Measurements from ENCODE around the gene CEBPZ. TPM values are rescaled to one million over a fixed set of nuclear protein-coding genes. Genes with fewer than 3 reads are reported as not detected.
"Not testable (repeated sequence)": the region's sequence is repeated elsewhere in the genome, so short reads cannot be mapped to it uniquely, and the experiment has no call there.

Gene CEBPZ
- total RNA-seq, 2 donors from 2014 or later: 35.3 to 74.0 TPM

DNA sequence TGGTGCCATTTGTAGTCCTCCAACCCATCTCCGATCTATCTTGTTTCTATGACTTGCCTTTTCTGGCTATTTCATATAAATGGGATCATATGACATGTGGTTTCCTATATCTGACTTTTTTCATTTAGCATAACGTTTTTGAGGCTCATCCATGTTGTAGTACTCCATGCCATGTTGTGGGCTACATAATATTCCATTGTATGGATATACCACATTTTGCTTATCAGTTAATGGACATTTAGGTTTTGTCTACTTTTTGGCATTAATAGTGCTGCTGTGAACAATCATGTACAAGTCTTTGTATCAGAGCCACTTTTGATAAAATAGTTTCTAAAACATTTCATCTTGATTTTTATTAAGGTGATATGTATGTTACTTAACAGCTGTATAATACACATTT, 27.7 kb downstream of the CEBPZ start:
- peak overlapping the region in 1 of 2 donors; percentile 70 for H3K27ac Mint-ChIP-seq
- peaks cover 32 to 38% of the 10 kb centered on the region in 2 donors for H3K4me1 Mint-ChIP-seq (ENCODE audit: low read depth in 2 of 2)
- H3K27me3 Mint-ChIP-seq: no peaks in the 10 kb centered on the region
- peaks cover 6% of the 10 kb centered on the region for H3K9me3 Mint-ChIP-seq
- no peak for DNase-seq (ENCODE audit: low spot score)
- peaks cover 56% of the 10 kb centered on the region for H3K36me3 Mint-ChIP-seq
- H3K4me3 Mint-ChIP-seq: peak overlapping the region; percentile 15
- no peak for ATAC-seq

DNA sequence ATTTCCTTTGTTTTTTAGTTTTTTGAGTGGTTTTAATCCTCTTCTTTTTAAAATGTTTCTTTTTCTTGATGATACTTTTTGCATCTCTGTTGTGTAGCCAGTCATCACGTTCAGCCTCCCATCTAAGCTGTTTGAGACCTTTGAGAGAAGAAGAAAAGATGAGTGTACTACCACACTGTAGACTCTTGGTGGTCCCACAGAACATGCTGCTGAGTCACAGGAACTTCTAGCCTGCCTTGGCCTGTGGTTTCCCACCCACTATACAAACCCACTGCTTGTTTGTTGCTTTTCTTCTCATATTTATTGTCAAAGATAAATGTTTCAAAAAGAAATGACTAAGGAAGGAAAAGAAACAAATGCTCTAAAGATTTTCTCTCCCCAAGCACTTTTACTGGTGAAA, 29.6 kb downstream of the CEBPZ start:
- Mint-ChIP-seq H3K27ac (peak overlapping the region; percentile 76 to 89), H3K4me1 (ENCODE audit: low read depth in 2 of 2) (peaks cover 28 to 34% of the 10 kb centered on the region in 2 donors), H3K36me3 (peaks cover 37% of the 10 kb centered on the region), H3K9me3 (no peaks in the 10 kb centered on the region), H3K27me3 (no peaks in the 10 kb centered on the region), H3K4me3 (peak overlapping the region; percentile 49)
- ATAC-seq (peak; percentile 83 to 99), DNase-seq (ENCODE audit: low spot score) (peak; percentile 69)

DNA sequence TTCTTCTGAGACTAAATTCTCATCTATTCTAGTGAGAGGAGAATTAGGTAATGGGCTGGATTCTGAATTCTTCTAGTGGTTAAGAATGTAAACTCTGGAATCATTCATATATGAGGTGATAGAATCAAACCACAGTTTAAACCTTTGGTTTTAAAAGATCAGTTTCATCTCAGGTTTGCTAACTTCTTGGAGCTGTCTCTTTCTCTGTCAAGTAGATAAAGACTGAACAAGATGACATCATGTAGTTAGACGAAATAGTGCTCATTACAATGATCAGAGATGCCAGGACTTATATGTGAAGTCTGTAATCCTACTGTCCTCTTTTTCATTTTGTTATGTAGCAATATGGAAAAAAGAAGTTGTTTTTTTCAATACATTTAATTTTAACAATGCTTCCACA, 30.2 kb downstream of the CEBPZ start:
- no peak for ATAC-seq
- Mint-ChIP-seq H3K9me3 (no peaks in the 10 kb centered on the region), H3K27ac (peak overlapping the region; percentile 76 to 89), H3K27me3 (no peaks in the 10 kb centered on the region), H3K4me1 (ENCODE audit: low read depth in 2 of 2) (peaks cover 30 to 35% of the 10 kb centered on the region in 2 donors), H3K4me3 (peak overlapping the region; percentile 49), H3K36me3 (peaks cover 32% of the 10 kb centered on the region)
- DNase-seq (ENCODE audit: low spot score): no peak

DNA sequence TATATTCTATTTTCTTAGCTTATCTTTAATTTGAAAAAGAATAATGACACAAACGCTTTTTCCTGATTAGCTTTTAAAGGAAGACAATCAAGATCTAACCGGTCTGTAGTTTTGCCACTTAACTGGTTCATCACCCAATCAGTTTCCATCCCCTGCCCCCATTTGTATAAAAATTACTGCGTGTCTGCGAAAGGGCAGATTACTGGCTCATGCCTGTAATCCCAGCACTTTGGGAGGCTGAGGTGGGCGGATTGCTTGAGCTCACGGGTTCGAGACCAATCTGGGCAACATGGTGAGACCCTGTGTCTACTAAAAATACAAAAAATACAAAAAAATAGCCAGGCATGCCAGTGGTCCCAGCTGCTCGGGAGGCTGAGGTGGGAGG, 32.7 kb downstream of the CEBPZ start:
- Mint-ChIP-seq H3K27me3 (no peaks in the 10 kb centered on the region), H3K4me3 (no peak overlapping the region), H3K4me1 (ENCODE audit: low read depth in 2 of 2) (peaks cover 25 to 33% of the 10 kb centered on the region in 2 donors), H3K36me3 (peaks cover 10% of the 10 kb centered on the region), H3K9me3 (no peaks in the 10 kb centered on the region), H3K27ac (no peak overlapping the region)
- DNase-seq (ENCODE audit: low spot score) (no peak), ATAC-seq (no peak)

DNA sequence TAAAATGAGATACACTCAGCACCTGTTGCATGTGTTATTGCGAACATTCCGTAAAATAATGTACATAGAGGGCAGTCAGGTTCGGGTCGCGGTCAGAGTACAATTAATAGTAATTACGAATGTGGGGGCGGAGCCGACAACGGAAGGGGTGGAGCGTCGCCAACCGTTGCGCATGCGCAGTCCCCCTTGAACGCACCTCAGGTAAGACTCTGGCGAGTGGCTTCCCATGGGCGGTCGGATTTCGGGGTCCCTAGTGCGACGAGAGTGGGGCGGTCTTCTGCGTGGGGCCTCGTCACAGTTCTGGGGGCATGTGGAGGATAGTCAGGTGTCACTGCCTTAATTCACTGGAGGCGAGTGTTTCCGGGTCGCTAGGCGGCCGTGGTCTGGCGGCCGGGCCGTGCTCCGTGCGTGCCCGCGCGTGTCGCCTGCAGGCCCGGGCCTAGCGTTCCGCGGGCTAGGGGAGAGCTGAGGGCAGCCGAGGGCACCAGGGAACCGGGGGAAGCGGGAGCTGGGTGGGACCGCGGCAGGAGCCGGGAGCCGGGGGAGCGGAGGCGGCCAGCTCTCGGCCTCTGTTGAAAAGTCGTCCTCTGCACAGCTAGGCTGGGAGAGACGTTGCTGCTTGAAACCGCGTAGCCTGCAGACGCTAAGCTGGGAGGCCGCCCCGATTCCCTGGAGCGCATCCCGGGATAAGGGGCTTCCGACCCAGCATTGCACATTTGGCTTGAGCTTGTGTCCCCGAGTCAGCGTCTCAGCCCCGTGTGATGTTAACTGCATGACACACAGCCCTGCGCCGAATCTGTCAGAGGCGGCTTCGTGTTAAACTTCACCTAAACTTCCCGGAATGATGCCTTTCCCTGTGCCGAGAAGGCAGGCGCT, 34.8 kb downstream of the CEBPZ start, which contains the start of gene CEBPZOS:
CEBPZOS (plus strand) TSS at position 177 of the 876 bp plus-strand sequence. CDS start 3,209 bp downstream, outside the sequence.
- peak; percentile 89 for DNase-seq (ENCODE audit: low spot score)
- Mint-ChIP-seq H3K27ac (peak within 1 kb of the TSS; percentile 97 to 99), H3K4me1 (ENCODE audit: low read depth in 2 of 2) (peaks cover 15 to 22% of the 10 kb centered on the region in 2 donors), H3K36me3 (peaks cover 2% of the 10 kb centered on the region), H3K4me3 (peak within 1 kb of the TSS; percentile 94), H3K9me3 (no peaks in the 10 kb centered on the region), H3K27me3 (no peaks in the 10 kb centered on the region)
- peak; percentile 90 to 93 for ATAC-seq

DNA sequence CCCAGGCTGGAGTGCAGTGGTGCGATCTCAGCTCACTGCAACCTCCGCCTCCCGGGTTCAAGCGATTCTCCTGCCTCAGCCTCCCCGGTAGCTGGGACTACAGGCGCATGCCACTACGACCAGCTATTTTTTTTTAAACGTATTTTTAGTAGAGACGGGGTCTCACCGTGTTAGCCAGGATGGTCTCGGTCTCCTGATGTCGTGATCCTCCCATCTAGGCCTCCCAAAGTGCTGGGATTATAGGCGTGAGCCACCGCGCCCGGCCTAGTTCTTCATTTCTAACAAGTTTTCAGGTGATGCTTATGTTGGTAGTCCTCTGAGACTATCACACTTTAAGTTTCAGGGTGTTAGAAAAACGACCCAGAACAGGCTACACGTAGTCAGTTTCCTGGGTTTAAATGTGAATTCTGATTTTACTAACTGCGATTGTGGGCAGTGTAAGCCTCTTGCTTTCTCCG, 35.5 kb downstream of the CEBPZ start:
- ATAC-seq; H3K9me3 Mint-ChIP-seq; DNase-seq (ENCODE audit: low spot score); H3K27me3 Mint-ChIP-seq; H3K36me3 Mint-ChIP-seq: not testable (repeated sequence)
- peak overlapping the region; percentile 94 for H3K4me3 Mint-ChIP-seq
- H3K27ac Mint-ChIP-seq: peak overlapping the region; percentile 97 to 99
- peaks cover 15 to 16% of the 10 kb centered on the region in 2 donors for H3K4me1 Mint-ChIP-seq (ENCODE audit: low read depth in 2 of 2)

DNA sequence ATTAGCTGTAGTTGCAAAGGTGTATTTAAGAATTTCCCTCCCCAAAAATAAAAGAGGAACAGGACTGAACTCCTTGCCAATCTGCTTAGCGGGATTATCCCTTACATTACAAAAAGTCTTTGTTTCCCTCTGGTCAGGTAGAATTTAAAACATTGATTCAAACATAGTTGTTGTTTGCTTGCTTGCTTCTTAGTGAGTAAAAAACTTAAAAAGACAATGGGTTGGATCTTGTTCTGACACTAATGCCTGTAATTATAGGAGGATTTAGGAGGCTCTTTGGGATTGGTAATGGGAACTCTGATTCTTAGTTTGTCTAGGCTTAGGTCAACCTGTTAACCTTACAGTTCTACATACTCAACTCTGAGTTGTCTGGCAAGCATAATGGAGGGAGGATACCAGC, 38.8 kb downstream of the CEBPZ start:
- H3K27me3 Mint-ChIP-seq: peaks cover 5 to 7% of the 10 kb centered on the region in 2 donors
- ATAC-seq: no peak
- H3K9me3 Mint-ChIP-seq: no peaks in the 10 kb centered on the region

DNA sequence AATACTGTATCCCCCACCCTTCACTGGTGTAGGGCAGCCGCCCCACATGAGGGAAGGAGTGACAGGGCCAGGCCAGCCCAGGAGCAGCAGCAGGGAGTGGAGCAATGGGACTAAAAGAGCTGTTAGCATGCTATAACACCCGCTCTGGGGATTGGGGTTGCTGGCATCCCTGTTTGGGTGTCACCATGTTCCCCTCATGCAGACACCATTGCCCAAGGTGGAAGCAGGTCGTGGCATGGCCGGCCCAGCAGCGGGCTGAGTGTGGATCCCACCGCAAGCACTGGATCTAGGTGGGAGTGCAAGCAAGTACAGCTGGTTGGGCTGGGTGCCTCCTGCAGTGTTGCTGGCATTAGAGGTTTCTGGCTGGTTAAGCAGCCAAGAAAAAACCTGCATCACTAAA, 39.6 kb downstream of the CEBPZ start:
- ATAC-seq: no peak
- Mint-ChIP-seq H3K4me3 (no peak overlapping the region), H3K36me3 (no peaks in the 10 kb centered on the region), H3K9me3 (no peaks in the 10 kb centered on the region), H3K27ac (no peak overlapping the region), H3K4me1 (ENCODE audit: low read depth in 2 of 2) (peaks cover 12% of the 10 kb centered on the region in 2 donors), H3K27me3 (peaks cover 5 to 7% of the 10 kb centered on the region in 2 donors)
- no peak for DNase-seq (ENCODE audit: low spot score)

More for the DNA sequence above, 38.8 kb downstream of the CEBPZ start:
- H3K27ac Mint-ChIP-seq: no peak overlapping the region
- peaks cover 18 to 19% of the 10 kb centered on the region in 2 donors for H3K4me1 Mint-ChIP-seq (ENCODE audit: low read depth in 2 of 2)
- no peaks in the 10 kb centered on the region for H3K36me3 Mint-ChIP-seq
- H3K4me3 Mint-ChIP-seq: no peak overlapping the region
- no peak for DNase-seq (ENCODE audit: low spot score)

DNA sequence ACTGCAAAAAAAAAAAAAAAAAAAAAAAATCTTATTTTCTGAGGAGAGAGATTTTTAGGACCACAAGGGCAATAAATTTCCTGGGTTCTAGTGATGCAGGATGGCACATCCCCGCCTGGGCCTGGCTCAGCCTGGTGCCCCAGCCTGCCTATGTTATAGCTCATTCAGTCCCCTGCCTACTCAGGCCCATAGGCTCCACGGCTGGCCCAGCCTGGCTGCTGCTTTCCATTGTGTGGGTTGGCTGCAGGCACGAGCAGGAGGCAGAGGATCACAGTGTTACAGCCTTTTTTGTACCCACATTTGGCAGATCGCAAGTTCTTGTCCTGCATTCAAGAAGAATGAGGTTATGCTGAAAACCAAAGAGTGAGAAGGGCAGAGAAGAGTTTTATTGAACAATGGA, 40.1 kb downstream of the CEBPZ start:
- ATAC-seq (no peak), DNase-seq (ENCODE audit: low spot score) (no peak)
- peaks cover 5 to 7% of the 10 kb centered on the region in 2 donors for H3K27me3 Mint-ChIP-seq
- no peak overlapping the region for H3K27ac Mint-ChIP-seq
- peaks cover 9% of the 10 kb centered on the region in 2 donors for H3K4me1 Mint-ChIP-seq (ENCODE audit: low read depth in 2 of 2)
- no peaks in the 10 kb centered on the region for H3K36me3 Mint-ChIP-seq
- no peak overlapping the region for H3K4me3 Mint-ChIP-seq
- H3K9me3 Mint-ChIP-seq: no peaks in the 10 kb centered on the region

DNA sequence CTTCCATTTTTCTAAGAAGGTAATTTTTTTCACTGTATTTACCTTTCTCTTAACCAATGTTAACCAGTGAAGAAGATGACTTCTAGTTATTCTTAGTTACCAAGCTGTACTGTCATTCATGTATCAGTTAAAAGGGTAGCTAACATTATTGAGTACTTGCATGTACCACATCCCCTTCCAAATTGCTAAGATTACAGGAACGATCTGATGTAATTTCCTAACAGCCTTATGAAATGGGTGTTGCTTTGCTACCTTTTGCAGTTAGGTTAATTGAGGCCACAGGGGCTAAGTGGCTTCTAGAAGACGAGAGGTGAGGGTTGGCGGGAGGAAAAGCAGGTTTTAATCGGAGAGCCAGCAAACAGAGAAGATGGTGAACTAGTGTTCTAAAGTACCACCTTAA, 41.1 kb downstream of the CEBPZ start:
- H3K9me3 Mint-ChIP-seq: no peaks in the 10 kb centered on the region

DNA sequence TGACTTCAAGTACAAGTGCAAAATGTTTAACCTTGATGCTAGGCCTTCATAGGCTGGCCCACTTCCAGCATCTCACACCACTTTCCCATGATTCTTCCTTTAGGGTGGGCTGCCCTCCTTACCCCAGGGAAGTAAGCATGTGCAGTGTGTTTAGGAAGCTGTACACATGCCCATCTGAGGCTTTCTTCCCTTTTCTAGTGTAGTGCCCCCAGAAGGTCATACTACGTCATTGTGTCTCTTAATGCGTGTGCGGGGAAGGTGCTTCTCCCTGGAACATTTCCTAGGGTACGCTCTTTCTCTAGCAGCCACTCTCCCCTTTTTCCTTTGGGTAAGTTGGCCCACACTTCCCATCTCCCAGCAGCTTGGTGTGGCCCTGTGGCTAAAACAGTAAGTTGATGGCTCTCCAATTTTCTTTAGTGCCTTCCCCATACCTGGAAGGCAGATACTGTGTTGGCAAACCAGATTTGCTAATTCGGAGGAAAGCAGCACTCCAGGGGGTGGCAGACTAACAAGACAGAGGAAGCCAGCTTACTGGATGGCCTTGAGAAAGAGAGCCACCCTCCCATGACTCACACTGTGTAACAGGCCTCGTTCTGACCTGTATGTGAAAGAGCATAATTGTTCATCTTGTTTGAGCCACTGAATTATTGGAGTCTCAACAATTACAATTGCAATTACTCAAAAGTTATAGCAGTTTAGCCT, 41.8 kb downstream of the CEBPZ start:
- DNase-seq (ENCODE audit: low spot score) (no peak), ATAC-seq (peak; percentile 61 to 82)
- Mint-ChIP-seq H3K4me3 (peak overlapping the region; percentile 48), H3K4me1 (ENCODE audit: low read depth in 2 of 2) (peaks cover 6 to 7% of the 10 kb centered on the region in 2 donors), H3K9me3 (no peaks in the 10 kb centered on the region), H3K36me3 (no peaks in the 10 kb centered on the region), H3K27ac (peak overlapping the region; percentile 42 to 52), H3K27me3 (peaks cover 5 to 7% of the 10 kb centered on the region in 2 donors)

More for the DNA sequence above, 41.1 kb downstream of the CEBPZ start:
- ATAC-seq (peak in 1 of 2 donors; percentile 41), DNase-seq (ENCODE audit: low spot score) (no peak)
- H3K27ac Mint-ChIP-seq: peak overlapping the region; percentile 42 to 52
- peak overlapping the region; percentile 48 for H3K4me3 Mint-ChIP-seq
- H3K36me3 Mint-ChIP-seq: no peaks in the 10 kb centered on the region
- H3K27me3 Mint-ChIP-seq: peaks cover 5 to 7% of the 10 kb centered on the region in 2 donors
- H3K4me1 Mint-ChIP-seq (ENCODE audit: low read depth in 2 of 2): peaks cover 6 to 7% of the 10 kb centered on the region in 2 donors

DNA sequence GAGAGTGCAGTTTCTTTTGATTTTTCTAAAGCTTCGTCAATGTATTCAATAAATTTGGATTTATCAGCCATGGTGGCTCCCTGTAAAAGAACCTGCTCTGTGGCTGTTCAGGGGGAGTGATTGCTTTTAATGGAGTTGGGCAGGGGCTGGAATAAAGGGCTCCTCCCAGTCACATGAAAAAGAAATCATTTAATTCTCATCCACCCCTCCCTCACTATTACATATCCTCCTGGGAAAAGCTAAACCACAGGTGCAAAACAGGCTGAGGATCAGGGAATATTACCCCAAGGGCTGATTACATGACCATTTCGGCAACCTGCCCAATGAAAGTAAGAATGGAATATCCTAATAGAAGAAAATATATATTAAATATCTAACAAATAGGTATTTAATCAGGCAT, 42.8 kb downstream of the CEBPZ start, which contains the start of gene SULT6B1:
SULT6B1 (minus strand) TSS at position 101 of the 400 bp plus-strand sequence; CDS start at position 71, 30 bp downstream.
- H3K27ac Mint-ChIP-seq: no peak within 1 kb of the TSS
- H3K4me1 Mint-ChIP-seq (ENCODE audit: low read depth in 2 of 2): peaks cover 6 to 7% of the 10 kb centered on the region in 2 donors
- H3K9me3 Mint-ChIP-seq: no peaks in the 10 kb centered on the region
- H3K27me3 Mint-ChIP-seq: peaks cover 5 to 7% of the 10 kb centered on the region in 2 donors
- no peaks in the 10 kb centered on the region for H3K36me3 Mint-ChIP-seq
- no peak for ATAC-seq
- H3K4me3 Mint-ChIP-seq: no peak within 1 kb of the TSS
- no peak for DNase-seq (ENCODE audit: low spot score)

DNA sequence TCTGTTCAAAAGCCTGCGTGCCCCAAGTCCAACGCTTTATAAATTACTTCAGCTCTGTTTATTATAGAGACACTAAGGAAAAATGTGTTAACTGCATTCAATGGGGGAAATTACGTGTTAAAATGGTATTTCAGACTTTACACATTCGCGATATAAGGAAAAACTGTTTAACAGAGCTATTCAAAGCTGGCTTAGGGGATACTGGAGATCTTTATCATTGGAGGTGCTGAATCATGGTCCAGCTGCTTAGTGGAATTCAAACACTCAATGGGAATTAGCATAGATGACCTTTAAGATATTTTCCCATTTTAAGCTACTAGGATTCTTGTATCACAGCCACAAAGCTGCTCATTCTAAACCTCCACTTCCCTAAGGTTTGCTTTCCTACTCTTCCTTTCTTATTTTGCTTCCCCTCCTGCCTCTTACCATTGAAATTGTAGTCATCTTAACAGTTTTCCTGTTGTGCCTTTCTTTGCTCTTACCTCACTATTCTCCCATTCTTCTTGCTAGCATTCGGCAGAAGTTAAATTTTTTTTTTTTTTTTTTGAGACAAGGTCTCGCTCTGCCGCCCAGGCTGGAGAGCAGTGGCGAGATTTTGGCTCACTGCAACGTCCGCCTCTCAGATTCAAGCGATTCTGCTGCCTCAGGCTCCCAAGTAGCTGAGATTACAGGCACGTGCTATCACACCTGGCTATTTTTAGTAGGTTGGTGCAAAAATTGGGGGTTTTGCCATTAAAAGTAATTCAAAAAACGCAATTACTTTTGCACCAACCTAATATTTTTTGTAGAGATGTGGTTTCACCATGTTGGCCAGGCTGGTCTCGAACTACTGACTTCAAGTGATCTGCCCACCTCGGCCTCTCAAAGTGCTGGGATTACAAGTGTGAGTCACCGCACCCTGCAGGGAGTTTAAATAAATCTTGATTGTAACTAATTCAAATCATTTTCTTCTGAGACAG, 49.4 kb downstream of the CEBPZ start:
- DNase-seq (ENCODE audit: low spot score) (no peak), ATAC-seq (no peak)
- no peaks in the 10 kb centered on the region for H3K9me3 Mint-ChIP-seq
- H3K36me3 Mint-ChIP-seq: no peaks in the 10 kb centered on the region
- H3K27ac Mint-ChIP-seq: no peak overlapping the region
- H3K27me3 Mint-ChIP-seq: peaks cover 18 to 20% of the 10 kb centered on the region in 2 donors
- H3K4me3 Mint-ChIP-seq: no peak overlapping the region
- no peaks in the 10 kb centered on the region for H3K4me1 Mint-ChIP-seq (ENCODE audit: low read depth in 2 of 2)

Data from natural killer cell treated with Interleukin-12 subunit alpha and Interleukin-12 subunit beta and Interleukin-15 and Interleukin-18, amount 100 ng/mL, for 72 hours (primary cell).